Ishikawa (cell line): ENCODE measurements around the gene COL25A1.

ENCODE experiments used
- CREB1 ChIP-seq: IDR thresholded peaks from 2 replicates; pipeline ENCODE4 v1.6.1; 2012; ENCODE audit warnings: low read depth
- EP300 ChIP-seq: IDR thresholded peaks from 2 replicates; pipeline ENCODE4 v1.6.1; 2012; ENCODE audit warnings: borderline replicate concordance
- FOXM1 ChIP-seq: IDR thresholded peaks from 2 replicates; pipeline ENCODE4 v1.6.1; 2012; ENCODE audit warnings: low read depth, borderline replicate concordance
- NFIC ChIP-seq: IDR thresholded peaks from 2 replicates; pipeline ENCODE4 v1.6.1; 2012
- RAD21 ChIP-seq: IDR thresholded peaks from 2 replicates; pipeline ENCODE4 v1.6.1; 2012; ENCODE audit warnings: low read depth
- TAF1 ChIP-seq: IDR thresholded peaks from 2 replicates; pipeline ENCODE4 v1.6.1; 2012; ENCODE audit warnings: low read depth, mild to moderate bottlenecking
- TCF12 ChIP-seq: IDR thresholded peaks from 2 replicates; pipeline ENCODE4 v1.6.1; 2012; ENCODE audit warnings: low read depth
- TEAD4 ChIP-seq: IDR thresholded peaks from 2 replicates; pipeline ENCODE4 v1.6.1; 2012
- YY1 ChIP-seq: IDR thresholded peaks from 2 replicates; pipeline ENCODE4 v1.6.1; 2012; ENCODE audit warnings: low read depth
- TF ChIP-seq, protein P1 (sequence below): IDR thresholded peaks from 2 replicates; pipeline ENCODE4 v1.6.1; 2012; ENCODE audit warnings: low read depth, mild to moderate bottlenecking
- TF ChIP-seq, protein P2 (sequence below): IDR thresholded peaks from 2 replicates; pipeline ENCODE4 v1.6.1; 2012
- TF ChIP-seq, protein P3 (sequence below): IDR thresholded peaks from 2 replicates; pipeline ENCODE4 v1.6.1; 2012

DNA sequence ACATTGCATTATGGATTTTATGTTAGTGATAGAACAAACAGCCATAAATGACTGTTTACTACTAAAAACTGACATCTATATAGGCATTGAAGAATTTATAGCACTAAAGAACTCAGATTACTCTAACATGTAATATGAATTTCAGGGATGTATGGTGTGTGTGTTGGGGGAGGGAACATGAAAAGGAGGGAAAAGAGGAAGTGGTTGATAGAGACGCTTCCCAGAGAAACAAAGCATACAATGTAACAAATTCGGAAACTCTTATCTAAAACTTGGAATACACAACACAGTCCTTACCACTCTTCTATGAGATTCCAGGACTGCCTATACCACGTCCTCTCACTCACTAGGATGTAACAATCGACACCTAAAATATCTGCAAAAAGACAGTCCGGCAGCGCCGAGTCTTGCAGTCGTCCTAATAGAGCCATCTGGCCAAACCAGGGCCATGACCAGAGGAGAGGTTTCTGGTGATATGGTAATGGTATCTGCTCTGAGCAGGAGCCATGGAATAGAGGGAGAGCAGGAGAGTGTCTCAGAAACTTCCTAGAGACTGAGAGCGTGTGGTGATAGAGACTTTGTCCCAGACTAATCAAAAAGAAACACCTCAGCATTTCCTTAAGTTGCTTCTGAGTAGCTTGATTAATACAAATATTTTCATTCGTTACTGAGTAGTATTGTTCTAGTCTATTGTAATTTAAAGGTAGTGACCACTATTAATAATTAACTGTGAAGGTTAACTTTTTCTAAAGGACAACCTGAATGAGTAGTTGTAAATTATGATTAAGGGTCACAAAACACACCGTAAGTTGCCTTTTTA lies 287.7 kb downstream of the COL25A1 start:
- TF ChIP-seq TAF1 (no peak), YY1 (no peak), RAD21 (no peak), EP300 (no peak), NFIC (no peak), TCF12 (no peak), FOXM1 (no peak), CREB1 (no peak), TEAD4 (no peak)
- TF ChIP-seq, protein P1, sequence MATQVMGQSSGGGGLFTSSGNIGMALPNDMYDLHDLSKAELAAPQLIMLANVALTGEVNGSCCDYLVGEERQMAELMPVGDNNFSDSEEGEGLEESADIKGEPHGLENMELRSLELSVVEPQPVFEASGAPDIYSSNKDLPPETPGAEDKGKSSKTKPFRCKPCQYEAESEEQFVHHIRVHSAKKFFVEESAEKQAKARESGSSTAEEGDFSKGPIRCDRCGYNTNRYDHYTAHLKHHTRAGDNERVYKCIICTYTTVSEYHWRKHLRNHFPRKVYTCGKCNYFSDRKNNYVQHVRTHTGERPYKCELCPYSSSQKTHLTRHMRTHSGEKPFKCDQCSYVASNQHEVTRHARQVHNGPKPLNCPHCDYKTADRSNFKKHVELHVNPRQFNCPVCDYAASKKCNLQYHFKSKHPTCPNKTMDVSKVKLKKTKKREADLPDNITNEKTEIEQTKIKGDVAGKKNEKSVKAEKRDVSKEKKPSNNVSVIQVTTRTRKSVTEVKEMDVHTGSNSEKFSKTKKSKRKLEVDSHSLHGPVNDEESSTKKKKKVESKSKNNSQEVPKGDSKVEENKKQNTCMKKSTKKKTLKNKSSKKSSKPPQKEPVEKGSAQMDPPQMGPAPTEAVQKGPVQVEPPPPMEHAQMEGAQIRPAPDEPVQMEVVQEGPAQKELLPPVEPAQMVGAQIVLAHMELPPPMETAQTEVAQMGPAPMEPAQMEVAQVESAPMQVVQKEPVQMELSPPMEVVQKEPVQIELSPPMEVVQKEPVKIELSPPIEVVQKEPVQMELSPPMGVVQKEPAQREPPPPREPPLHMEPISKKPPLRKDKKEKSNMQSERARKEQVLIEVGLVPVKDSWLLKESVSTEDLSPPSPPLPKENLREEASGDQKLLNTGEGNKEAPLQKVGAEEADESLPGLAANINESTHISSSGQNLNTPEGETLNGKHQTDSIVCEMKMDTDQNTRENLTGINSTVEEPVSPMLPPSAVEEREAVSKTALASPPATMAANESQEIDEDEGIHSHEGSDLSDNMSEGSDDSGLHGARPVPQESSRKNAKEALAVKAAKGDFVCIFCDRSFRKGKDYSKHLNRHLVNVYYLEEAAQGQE: no peak
- TF ChIP-seq, protein P2, sequence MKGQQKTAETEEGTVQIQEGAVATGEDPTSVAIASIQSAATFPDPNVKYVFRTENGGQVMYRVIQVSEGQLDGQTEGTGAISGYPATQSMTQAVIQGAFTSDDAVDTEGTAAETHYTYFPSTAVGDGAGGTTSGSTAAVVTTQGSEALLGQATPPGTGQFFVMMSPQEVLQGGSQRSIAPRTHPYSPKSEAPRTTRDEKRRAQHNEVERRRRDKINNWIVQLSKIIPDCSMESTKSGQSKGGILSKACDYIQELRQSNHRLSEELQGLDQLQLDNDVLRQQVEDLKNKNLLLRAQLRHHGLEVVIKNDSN: no peak
- TF ChIP-seq, protein P3, sequence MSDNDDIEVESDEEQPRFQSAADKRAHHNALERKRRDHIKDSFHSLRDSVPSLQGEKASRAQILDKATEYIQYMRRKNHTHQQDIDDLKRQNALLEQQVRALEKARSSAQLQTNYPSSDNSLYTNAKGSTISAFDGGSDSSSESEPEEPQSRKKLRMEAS: no peak
